GM21381 (cell line): ENCODE data around the gene DDRGK1.
"Not testable (repeated sequence)": the region's sequence is repeated elsewhere in the genome, so short reads cannot be mapped to it uniquely, and the experiment has no call there.

Source experiments
- ATAC-seq: cut with Tn5 transposase; IDR thresholded peaks from one replicate; pipeline ENCODE4 v1.9.1; 2021; ENCODE audit warnings: mild to moderate bottlenecking, moderate library complexity; ENCODE audit not compliant: unreplicated experiment

DDRGK1 gene

GRCh38 chr20:3188823-3189413, 15.6 kb downstream of the DDRGK1 start:
- ATAC-seq: no peak

GRCh38 chr20:3187861-3188260, 16.6 kb downstream of the DDRGK1 start:
- ATAC-seq: not testable (repeated sequence)

GRCh38 chr20:3183896-3184612, 20.4 kb downstream of the DDRGK1 start:
- ATAC-seq: no peak

- ATAC-seq: not testable (repeated sequence)
Observed at GRCh38 chr20:3182429-3182828, 22.1 kb downstream of the DDRGK1 start.

GRCh38 chr20:3181270-3181669, 23.2 kb downstream of the DDRGK1 start:
- no peak for ATAC-seq

GRCh38 chr20:3180319-3180718, 24.2 kb downstream of the DDRGK1 start:
- ATAC-seq: no peak

- no peak for ATAC-seq
Observed at GRCh38 chr20:3177746-3178485, 26.6 kb downstream of the DDRGK1 start.

- ATAC-seq: no peak
Observed at GRCh38 chr20:3175270-3175669, 29.2 kb downstream of the DDRGK1 start.

- ATAC-seq: no peak
Observed at GRCh38 chr20:3174442-3175261, 29.8 kb downstream of the DDRGK1 start.

- peak; percentile 87 for ATAC-seq
Observed at GRCh38 chr20:3173610-3174441, 30.7 kb downstream of the DDRGK1 start.

GRCh38 chr20:3172933-3173609, 31.4 kb downstream of the DDRGK1 start, which contains the start of gene LZTS3:
Gene LZTS3 (minus strand): TSS chr20:3173549. CDS start chr20:3167163, 6,386 bp downstream.
- peak; percentile 49 for ATAC-seq

- ATAC-seq: no peak
Observed at GRCh38 chr20:3172126-3172932, 32.2 kb downstream of the DDRGK1 start.

- no peak for ATAC-seq
Observed at GRCh38 chr20:3171391-3172125, 32.9 kb downstream of the DDRGK1 start.

GRCh38 chr20:3168829-3169590, 35.5 kb downstream of the DDRGK1 start:
- ATAC-seq: no peak

- ATAC-seq: no peak
Observed at GRCh38 chr20:3168079-3168828, 36.2 kb downstream of the DDRGK1 start.

GRCh38 chr20:3167738-3168078, 36.8 kb downstream of the DDRGK1 start:
- ATAC-seq: no peak

GRCh38 chr20:3166913-3167342, 37.6 kb downstream of the DDRGK1 start:
- ATAC-seq: no peak
